Choroid plexus epithelial cell (primary cell): ENCODE data around the gene FADS2.

ENCODE experiments used
- DNase-seq: peaks from one replicate; pipeline ENCODE4 v3.0.0-alpha.2; 2010; ENCODE audit warnings: low read depth
- H3K4me3 ChIP-seq: 2 replicates; pipeline ENCODE4 v1.5.1; 2011; ENCODE audit warnings: low read depth, mild to moderate bottlenecking, control low read depth, low read length, moderate library complexity
- TF ChIP-seq, protein P1 (sequence below): conservative IDR thresholded peaks from 2 replicates; pipeline ENCODE4 v1.5.1; 2011; ENCODE audit warnings: low read depth, mild to moderate bottlenecking, control low read depth, inconsistent platforms, low read length, moderate library complexity

The FADS2 gene

DNA sequence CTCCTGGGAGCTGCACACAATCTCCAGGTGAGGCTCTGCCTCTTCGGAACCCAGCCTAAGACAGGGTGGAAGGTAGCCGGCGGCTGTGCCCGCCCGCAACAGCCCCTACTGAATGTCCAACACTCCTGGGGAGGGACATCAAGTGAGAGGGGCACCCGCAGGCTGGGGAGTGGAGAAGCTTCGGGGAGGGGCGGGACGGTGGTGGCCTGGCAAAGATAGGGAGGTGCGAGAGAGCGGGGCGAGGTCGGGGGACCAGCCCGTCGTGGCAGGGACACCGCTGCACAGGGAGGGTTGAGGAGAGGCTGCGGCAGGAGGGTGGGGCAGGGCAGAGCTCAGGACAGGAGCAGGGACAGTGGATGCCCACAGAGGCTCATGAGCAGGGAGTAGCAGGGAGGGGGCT is 72.2 kb downstream of the FADS2 start:
- no peak overlapping the region for H3K4me3 ChIP-seq
- TF ChIP-seq, protein P1, sequence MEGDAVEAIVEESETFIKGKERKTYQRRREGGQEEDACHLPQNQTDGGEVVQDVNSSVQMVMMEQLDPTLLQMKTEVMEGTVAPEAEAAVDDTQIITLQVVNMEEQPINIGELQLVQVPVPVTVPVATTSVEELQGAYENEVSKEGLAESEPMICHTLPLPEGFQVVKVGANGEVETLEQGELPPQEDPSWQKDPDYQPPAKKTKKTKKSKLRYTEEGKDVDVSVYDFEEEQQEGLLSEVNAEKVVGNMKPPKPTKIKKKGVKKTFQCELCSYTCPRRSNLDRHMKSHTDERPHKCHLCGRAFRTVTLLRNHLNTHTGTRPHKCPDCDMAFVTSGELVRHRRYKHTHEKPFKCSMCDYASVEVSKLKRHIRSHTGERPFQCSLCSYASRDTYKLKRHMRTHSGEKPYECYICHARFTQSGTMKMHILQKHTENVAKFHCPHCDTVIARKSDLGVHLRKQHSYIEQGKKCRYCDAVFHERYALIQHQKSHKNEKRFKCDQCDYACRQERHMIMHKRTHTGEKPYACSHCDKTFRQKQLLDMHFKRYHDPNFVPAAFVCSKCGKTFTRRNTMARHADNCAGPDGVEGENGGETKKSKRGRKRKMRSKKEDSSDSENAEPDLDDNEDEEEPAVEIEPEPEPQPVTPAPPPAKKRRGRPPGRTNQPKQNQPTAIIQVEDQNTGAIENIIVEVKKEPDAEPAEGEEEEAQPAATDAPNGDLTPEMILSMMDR, result no peak
- no peak for DNase-seq

DNA sequence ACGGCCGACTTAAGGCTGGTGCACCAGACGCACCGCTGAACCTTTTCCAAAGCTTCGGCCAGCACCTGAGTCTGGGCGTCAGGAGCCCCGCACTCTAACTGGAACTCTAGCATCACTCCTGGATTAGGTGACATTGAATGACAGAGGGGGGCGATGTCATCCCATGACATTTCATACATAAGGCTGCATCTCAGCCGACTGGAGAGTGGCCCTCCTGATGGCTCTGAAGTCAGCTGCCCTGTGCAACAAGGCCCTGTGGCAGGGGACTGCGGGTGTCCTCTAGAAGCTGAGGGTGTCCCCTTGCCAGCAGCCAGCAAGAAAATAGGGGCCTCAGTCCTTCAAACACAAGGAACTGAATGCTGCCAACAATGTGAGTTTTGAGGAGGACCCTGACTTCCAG is 73.3 kb downstream of the FADS2 start:
- no peak overlapping the region for H3K4me3 ChIP-seq
- no peak for DNase-seq
- TF ChIP-seq, protein P1, result no peak

DNA sequence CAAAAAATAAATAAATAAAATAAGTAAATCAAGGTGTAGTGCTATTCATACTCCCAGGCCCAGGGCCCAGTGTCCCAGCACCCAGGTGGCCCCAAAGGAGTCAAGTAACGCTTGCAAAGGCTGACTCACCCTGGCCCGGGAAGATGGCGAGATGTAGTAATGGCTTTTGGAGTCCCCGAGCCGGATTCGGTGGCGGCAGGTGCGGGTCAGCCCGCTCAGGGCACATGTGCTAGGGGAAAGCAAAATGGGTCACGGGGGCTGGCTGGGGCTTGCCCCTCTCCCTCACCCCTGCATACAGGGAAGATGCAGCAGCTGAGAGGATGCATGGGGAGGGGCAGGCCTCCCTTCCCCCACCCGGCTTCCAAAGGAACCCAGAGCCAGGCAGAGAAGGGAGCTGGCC is 74.2 kb downstream of the FADS2 start:
- no peak for DNase-seq
- TF ChIP-seq, protein P1, result no peak
- H3K4me3 ChIP-seq, result no peak overlapping the region

DNA sequence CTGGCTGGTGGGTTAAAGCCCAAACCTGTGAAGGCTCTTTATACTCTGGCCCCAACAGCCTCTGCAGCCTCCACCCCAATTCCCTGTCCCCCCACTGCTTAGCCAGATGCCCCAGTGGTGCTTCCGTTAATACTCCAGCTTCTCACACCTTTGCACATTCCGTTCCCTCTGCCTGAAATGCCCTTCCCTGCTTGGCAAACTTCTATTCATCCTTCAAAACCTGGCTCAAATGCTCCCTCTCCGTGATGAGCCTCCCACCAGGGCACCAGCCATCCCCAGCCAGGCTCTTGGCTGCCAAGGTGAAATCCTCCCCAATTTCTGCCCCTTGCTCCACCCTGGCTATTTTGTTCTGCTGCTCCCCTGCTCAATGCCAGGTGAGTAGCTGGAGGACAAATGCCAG is 75.7 kb downstream of the FADS2 start:
- H3K4me3 ChIP-seq, result no peak overlapping the region
- TF ChIP-seq, protein P1, result no peak
- DNase-seq, result no peak

DNA sequence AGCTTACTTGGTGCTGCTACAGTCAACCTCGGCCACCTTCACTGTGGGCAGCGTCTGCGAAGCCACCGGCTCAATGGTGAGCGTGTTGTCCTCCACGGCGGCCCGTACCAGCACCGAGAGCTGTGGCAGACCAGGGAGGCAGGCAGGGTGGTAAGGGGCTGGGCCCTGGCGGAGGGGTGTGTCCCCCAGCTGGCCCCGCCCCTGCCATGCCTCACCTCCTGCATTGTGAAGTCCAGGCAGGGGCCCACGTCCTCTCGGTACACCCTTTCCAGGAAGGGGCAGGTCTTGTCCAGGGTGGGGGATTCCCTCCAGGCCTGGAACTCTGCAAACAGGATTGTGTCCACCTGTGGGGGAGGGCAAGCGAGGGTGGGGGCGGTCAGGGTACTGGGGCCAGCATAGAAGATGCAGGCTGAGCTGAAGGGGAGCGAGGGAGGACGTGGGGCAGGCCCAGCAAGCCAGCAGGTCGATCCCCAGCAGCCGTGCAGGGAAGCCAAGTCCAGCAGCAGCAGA is 76.5 kb downstream of the FADS2 start:
- no peak for DNase-seq
- H3K4me3 ChIP-seq, result no peak overlapping the region

DNA sequence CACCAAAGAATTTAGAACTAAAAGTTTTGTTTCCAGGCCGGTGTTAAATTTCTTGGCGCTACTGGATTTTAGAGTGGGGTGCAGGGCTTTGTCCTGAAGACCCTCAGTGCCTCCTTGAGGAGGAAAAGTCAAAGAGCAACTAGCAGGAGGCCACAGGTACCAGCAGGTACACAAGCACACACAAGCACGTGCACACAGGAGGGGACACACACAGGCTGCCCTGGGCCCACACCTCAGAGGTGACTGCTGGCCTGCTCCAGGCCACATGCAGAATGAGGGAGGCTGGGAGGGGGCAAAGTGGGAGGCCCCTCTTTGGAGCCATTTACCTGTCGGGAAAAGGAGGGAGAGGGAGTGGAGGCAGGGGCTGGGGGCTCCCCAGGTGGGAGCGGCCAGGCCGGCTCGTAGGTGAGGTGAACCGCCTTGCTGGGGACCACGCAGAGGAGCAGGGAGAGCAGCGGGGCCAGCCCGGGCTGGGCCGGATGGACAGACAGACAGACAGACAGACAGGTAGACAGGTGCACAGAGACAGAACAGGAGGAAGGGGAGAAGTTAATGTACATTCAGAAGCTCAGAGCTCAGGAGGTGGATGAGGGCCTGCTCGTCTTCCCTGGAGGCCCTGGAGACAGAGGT is 77.1 kb downstream of the FADS2 start:
- TF ChIP-seq, protein P1, result no peak

More for the DNA sequence above, 76.5 kb downstream of the FADS2 start:
- TF ChIP-seq, protein P1, result no peak

More for the DNA sequence above, 77.1 kb downstream of the FADS2 start:
- no peak overlapping the region for H3K4me3 ChIP-seq
- DNase-seq, result no peak
